ENCODE measurements around the gene EHBP1.
"Not testable (repeated sequence)": the region's sequence is repeated elsewhere in the genome, so short reads cannot be mapped to it uniquely, and the experiment has no call there.

The EHBP1 gene

GRCh38 chr2:62966991-62967390, 261.5 kb downstream of the EHBP1 start:
- no peak for DNase-seq

GRCh38 chr2:62968168-62968567, 262.7 kb downstream of the EHBP1 start:
- DNase-seq, result no peak

- DNase-seq, result no peak
These were observed 263.2 kb downstream of the EHBP1 start for GRCh38 chr2:62968668-62969067.

GRCh38 chr2:62971936-62972335, 266.4 kb downstream of the EHBP1 start:
- no peak for DNase-seq

GRCh38 chr2:62972601-62973000, 267.1 kb downstream of the EHBP1 start:
- DNase-seq, result no peak

GRCh38 chr2:62974999-62975398, 269.5 kb downstream of the EHBP1 start:
- no peak for DNase-seq

- no peak for DNase-seq
These were observed 286.1 kb downstream of the EHBP1 start for GRCh38 chr2:62991605-62992004.

GRCh38 chr2:62992561-62992960, 287.0 kb downstream of the EHBP1 start:
- no peak for DNase-seq

GRCh38 chr2:62994206-62994605, 288.7 kb downstream of the EHBP1 start:
- no peak for DNase-seq

GRCh38 chr2:62996534-62997186, 291.1 kb downstream of the EHBP1 start:
- no peak for DNase-seq

GRCh38 chr2:62998949-62999348, 293.4 kb downstream of the EHBP1 start:
- no peak for DNase-seq

- DNase-seq, result no peak
These were observed 294.4 kb downstream of the EHBP1 start for GRCh38 chr2:62999905-63000304.

- no peak for DNase-seq
These were observed 295.3 kb downstream of the EHBP1 start for GRCh38 chr2:63000801-63001200.

GRCh38 chr2:63001576-63001975, 296.1 kb downstream of the EHBP1 start:
- DNase-seq, result no peak

GRCh38 chr2:63003351-63003750, 297.8 kb downstream of the EHBP1 start:
- no peak for DNase-seq

- DNase-seq, result no peak
These were observed 302.4 kb downstream of the EHBP1 start for GRCh38 chr2:63007813-63008458.

GRCh38 chr2:63008838-63009237, 303.3 kb downstream of the EHBP1 start:
- no peak for DNase-seq

GRCh38 chr2:63009490-63009889, 304.0 kb downstream of the EHBP1 start:
- DNase-seq, result no peak

GRCh38 chr2:63012541-63012940, 307.0 kb downstream of the EHBP1 start:
- DNase-seq, result no peak

- no peak for DNase-seq
These were observed 307.9 kb downstream of the EHBP1 start for GRCh38 chr2:63013438-63013837.

- no peak for DNase-seq
These were observed 309.9 kb downstream of the EHBP1 start for GRCh38 chr2:63015389-63015788.

- no peak for DNase-seq
These were observed 312.9 kb downstream of the EHBP1 start for GRCh38 chr2:63018439-63018838.

GRCh38 chr2:63019686-63020085, 314.2 kb downstream of the EHBP1 start:
- DNase-seq, result not testable (repeated sequence)

GRCh38 chr2:63023444-63023843, 317.9 kb downstream of the EHBP1 start:
- DNase-seq, result no peak

- no peak for DNase-seq
These were observed 321.7 kb downstream of the EHBP1 start for GRCh38 chr2:63027220-63027619.
